MCF 10A (cell line): Measurements from ENCODE around the gene PCP4L1. TPM values are rescaled to one million over a fixed set of nuclear protein-coding genes. Genes with fewer than 3 reads are reported as not detected.

Source experiments
- BruUV-seq: library from RNA; stranded (reverse); fragments of 400-500 nt; replicated peaks from 2 replicates; lab custom pipeline; 2021; lab: Mats Ljungman, UMichigan
- CTCF ChIA-PET: fragments of 300-600 bp; sonication (Branson Sonifier 250); formaldehyde crosslinking; extraction: SDS; loops from one replicate; lab custom pipeline; 2021; ENCODE audit warnings: antibody characterized with exemption, inconsistent platforms; lab: Yijun Ruan, JAX
- POLR2A ChIA-PET: fragments of 300-600, 350-650 bp; sonication (Branson Sonifier 250); formaldehyde crosslinking; extraction: SDS; loops from one replicate; lab custom pipeline; 2020; ENCODE audit warnings: antibody characterized with exemption, inconsistent platforms; lab: Yijun Ruan, JAX
- DNase-seq: peaks from one replicate; pipeline ENCODE4 v3.0.0-alpha.2; 2018; ENCODE audit not compliant: unreplicated experiment
- H3K27ac Mint-ChIP-seq: one replicate; pipeline ENCODE4 v1.8.0; 2022; ENCODE audit warnings: mild to moderate bottlenecking, low read depth, mixed read lengths; ENCODE audit not compliant: unreplicated experiment
- H3K27me3 Mint-ChIP-seq: one replicate; pipeline ENCODE4 v1.8.0; 2022; ENCODE audit warnings: mixed read lengths; ENCODE audit not compliant: insufficient read depth, unreplicated experiment
- H3K36me3 Mint-ChIP-seq: one replicate; pipeline ENCODE4 v1.8.0; 2022; ENCODE audit warnings: mild to moderate bottlenecking, moderate library complexity, mixed read lengths; ENCODE audit not compliant: insufficient read depth, unreplicated experiment
- H3K4me1 Mint-ChIP-seq: one replicate; pipeline ENCODE4 v1.8.0; 2022; ENCODE audit warnings: mixed read lengths; ENCODE audit not compliant: insufficient read depth, unreplicated experiment
- H3K4me3 Mint-ChIP-seq: one replicate; pipeline ENCODE4 v1.8.0; 2022; ENCODE audit warnings: mild to moderate bottlenecking, moderate library complexity, mixed read lengths; ENCODE audit not compliant: unreplicated experiment
- H3K9me3 Mint-ChIP-seq: one replicate; pipeline ENCODE4 v1.8.0; 2022; ENCODE audit warnings: mixed read lengths; ENCODE audit not compliant: unreplicated experiment
- CTCF ChIP-seq: fragments of 200-600 bp; IDR thresholded peaks from one replicate; pipeline ENCODE4 v1.8.0; 2022; ENCODE audit warnings: antibody characterized with exemption, mild to moderate bottlenecking; ENCODE audit not compliant: unreplicated experiment
- intact Hi-C: fragments of 100-400 bp; cut with micrococcal nuclease; formaldehyde crosslinking; loops from 2 replicates; pipeline ENCODE4 v1.14.1; 2022
- total RNA-seq: library from RNA; stranded (reverse); gene quantifications from 2 replicates; pipeline ENCODE4 v1.2.3, GENCODE V29; 2022

Gene PCP4L1
- total RNA-seq, 1 experiment from 2014 or later, result not detected

GRCh38 chr1:161304927-161305866 lies 46.7 kb downstream of the PCP4L1 start:
- no TSS peak for BruUV-seq
- intact Hi-C loops, result no loop called here
- no peak overlapping the region for H3K27ac Mint-ChIP-seq
- no peak for DNase-seq
- no peak overlapping the region for H3K4me3 Mint-ChIP-seq
- no peak for TF ChIP-seq CTCF
- H3K36me3 Mint-ChIP-seq, result no peaks in the 10 kb centered on the region
- no peaks in the 10 kb centered on the region for H3K9me3 Mint-ChIP-seq
- no peaks in the 10 kb centered on the region for H3K27me3 Mint-ChIP-seq
- POLR2A ChIA-PET, result interaction anchor here (0.6 to 2.1 kb wide), 2 partner anchors 9 to 90 kb away, joined by 3 to 9 read pairs; partner anchors contain the start of genes FCER1G and SDHC
- CTCF ChIA-PET, result interaction anchor here (0.6 to 7.7 kb wide), 6 partner anchors 13 to 810 kb away, joined by 3 to 89 read pairs (median 6); no protein-coding TSS in a partner anchor
- peaks cover 12% of the 10 kb centered on the region for H3K4me1 Mint-ChIP-seq

- no peak overlapping the region for H3K4me3 Mint-ChIP-seq
- no peaks in the 10 kb centered on the region for H3K27me3 Mint-ChIP-seq
- no TSS peak for BruUV-seq
- no peaks in the 10 kb centered on the region for H3K9me3 Mint-ChIP-seq
- DNase-seq, result no peak
- intact Hi-C loops, result no loop called here
- peaks cover 12% of the 10 kb centered on the region for H3K4me1 Mint-ChIP-seq
- TF ChIP-seq CTCF, result no peak
- H3K36me3 Mint-ChIP-seq, result no peaks in the 10 kb centered on the region
- no peak overlapping the region for H3K27ac Mint-ChIP-seq
- ChIA-PET POLR2A (interaction anchor here (2.1 kb wide), 1 partner anchor 9 kb away, joined by 9 read pairs; the partner anchor contains the start of gene SDHC), CTCF (interaction anchor here (0.6 to 7.7 kb wide), 5 partner anchors 13 to 1236 kb away, joined by 3 to 89 read pairs (median 6); partner anchors contain the start of gene TOMM40L)
Observed at GRCh38 chr1:161305867-161306519, 47.4 kb downstream of the PCP4L1 start.

GRCh38 chr1:161307230-161307768 lies 48.8 kb downstream of the PCP4L1 start:
- H3K4me3 Mint-ChIP-seq, result no peak overlapping the region
- CTCF ChIA-PET, result interaction anchor here (0.6 to 7.7 kb wide), 7 partner anchors 15 to 114 kb away, joined by 3 to 89 read pairs (median 4); partner anchors contain the start of gene TOMM40L

More at GRCh38 chr1:161307230-161307768, 48.8 kb downstream of the PCP4L1 start:
- Mint-ChIP-seq H3K9me3 (no peaks in the 10 kb centered on the region), H3K36me3 (no peaks in the 10 kb centered on the region), H3K4me1 (peaks cover 12% of the 10 kb centered on the region), H3K27ac (no peak overlapping the region), H3K27me3 (no peaks in the 10 kb centered on the region)
- POLR2A ChIA-PET, result interaction anchor here (0.6 kb wide), 1 partner anchor 17 kb away, joined by 3 read pairs; no protein-coding TSS in a partner anchor
- BruUV-seq, result no TSS peak
- no peak for TF ChIP-seq CTCF
- DNase-seq, result peak; percentile 35
- intact Hi-C loops, result no loop called here
